Lung (tissue), 12 donors: ENCODE results near the gene PHC1. TPM values are rescaled to one million over a fixed set of nuclear protein-coding genes. Genes with fewer than 3 reads are reported as not detected.

Experiments
- ATAC-seq: fragments of 200-7000 bp; cut with Tn5 transposase; one replicate; pipeline ENCODE4 v1.9.1; 2020; ENCODE audit warnings: moderate number of reproducible peaks; ENCODE audit not compliant: insufficient read depth, low FRiP score
- DNase-seq, 3 donors: peaks; one replicate each; pipeline ENCODE4 v3.0.0-alpha.2; 2013 to 2017
- H3K27ac ChIP-seq, 2 donors: one replicate each; pipeline ENCODE4 v1.5.1; 2013; ENCODE audit warnings: mild to moderate bottlenecking in 2 of 2, moderate library complexity in 2 of 2, control low read depth in 1 of 2, inconsistent platforms in 1 of 2, low read depth in 1 of 2, low read length in 1 of 2
- H3K27me3 ChIP-seq, 3 donors: one replicate each; pipeline ENCODE4 v1.5.1; 2013; ENCODE audit warnings: low read length in 2 of 3; ENCODE audit not compliant: control insufficient read depth in 3 of 3, insufficient read depth in 3 of 3
- H3K36me3 ChIP-seq, 4 donors: one replicate each; pipeline ENCODE4 v1.5.1; 2013; ENCODE audit warnings: low read length in 4 of 4, mild to moderate bottlenecking in 1 of 4, moderate library complexity in 1 of 4; ENCODE audit not compliant: control insufficient read depth in 4 of 4, insufficient read depth in 4 of 4
- H3K4me1 ChIP-seq, 5 donors: one replicate each; pipeline ENCODE4 v1.5.1; 2013; ENCODE audit warnings: low read length in 5 of 5, mild to moderate bottlenecking in 2 of 5, moderate library complexity in 1 of 5; ENCODE audit not compliant: control insufficient read depth in 5 of 5, insufficient read depth in 5 of 5
- H3K4me3 ChIP-seq: one replicate; pipeline ENCODE4 v1.5.1; 2013; ENCODE audit warnings: mild to moderate bottlenecking, control low read depth, moderate library complexity
- H3K9ac ChIP-seq, 2 donors: one replicate each; pipeline ENCODE4 v1.5.1; 2013; ENCODE audit warnings: low read length in 2 of 2, control low read depth in 1 of 2; ENCODE audit not compliant: insufficient read depth in 1 of 2
- H3K9me3 ChIP-seq, 4 donors: one replicate each; pipeline ENCODE4 v1.5.1; 2013; ENCODE audit warnings: low read length in 3 of 4, mild to moderate bottlenecking in 1 of 4, moderate library complexity in 1 of 4; ENCODE audit not compliant: control insufficient read depth in 4 of 4, insufficient read depth in 3 of 4
- CTCF ChIP-seq: IDR thresholded peaks from 2 replicates; pipeline ENCODE4 v1.5.1; 2012; ENCODE audit warnings: mild to moderate bottlenecking; ENCODE audit errors: control extremely low read depth, extremely low read depth
- WGBS, 2 donors: extraction: QIAGEN DNeasy Blood & Tissue Kit; methylation state at CpG; one replicate each; pipeline ENCODE4 v1.1.7; 2013; 5-methylcytosine and 5-hydroxymethylcytosine counted together
- polyA plus RNA-seq, 2 donors: library from polyadenylated mRNA; stranded (reverse); fragments of 200-250 nt; gene quantifications; one replicate each; pipeline ENCODE4 v1.2.1, GENCODE V29; 2013
- total RNA-seq, 2 donors: library from RNA; depleted of rRNA in 1 of 2; stranded (reverse); fragments of >200 nt in 1 of 2; gene quantifications; one replicate each; pipeline ENCODE4 v1.2.1, GENCODE V29; 2014 to 2021
- donor health status: control.
- donor health status: control.
- donor health status: Bipolar disorder and iron deficiency.
- donor health status: healthy.
- donor health status: DM: yes; HTN: yes; CAD: no.

PHC1 gene
- total and polyA plus RNA-seq, 4 donors, result 17.4 to 63.5 (median 29.4) TPM

- no peaks in the 10 kb centered on the region for H3K27me3 ChIP-seq
- peak within 1 kb of the TSS; percentile 71 for H3K4me3 ChIP-seq
- peaks cover 0 to 14% (median 2%) of the 10 kb centered on the region in 5 donors for H3K4me1 ChIP-seq
- peaks cover 7 to 10% (median 9%) of the 10 kb centered on the region in 4 donors for H3K36me3 ChIP-seq
- TF ChIP-seq CTCF, result peak; percentile 47
- peaks cover 0 to 4% (median 0%) of the 10 kb centered on the region in 4 donors for H3K9me3 ChIP-seq
- H3K9ac ChIP-seq, result peak within 1 kb of the TSS; percentile 85 to 98
- DNase-seq (peak; percentile 95 to 98 (median 98)), ATAC-seq (peak; percentile 94)
- 0 to 1% methylated on average over 66 of the region's 66 CpGs for WGBS, 2 donors
- H3K27ac ChIP-seq, result peak within 1 kb of the TSS; percentile 97 to 98
These were observed 35.3 kb downstream of the PHC1 start, which contains the start of gene M6PR for GRCh38 chr12:8949342-8950220. Gene M6PR, minus strand, starts transcription at chr12:8949645. Its CDS starts 3,241 bp downstream, at chr12:8946404.

GRCh38 chr12:8950221-8950527, 35.9 kb downstream of the PHC1 start:
- H3K36me3 ChIP-seq, result peaks cover 3 to 7% (median 5%) of the 10 kb centered on the region in 4 donors
- ATAC-seq, result no peak
- H3K4me1 ChIP-seq, result peaks cover 0 to 14% (median 2%) of the 10 kb centered on the region in 5 donors
- peak overlapping the region; percentile 27 to 98 for H3K9ac ChIP-seq
- TF ChIP-seq CTCF, result no peak
- no peaks in the 10 kb centered on the region for H3K27me3 ChIP-seq
- peak overlapping the region; percentile 97 to 98 for H3K27ac ChIP-seq
- peak overlapping the region; percentile 71 for H3K4me3 ChIP-seq
- 0% methylated on average over 7 of the region's 7 CpGs for WGBS, 2 donors
- peaks cover 0 to 4% (median 0%) of the 10 kb centered on the region in 4 donors for H3K9me3 ChIP-seq
- DNase-seq, result no peak

DNA sequence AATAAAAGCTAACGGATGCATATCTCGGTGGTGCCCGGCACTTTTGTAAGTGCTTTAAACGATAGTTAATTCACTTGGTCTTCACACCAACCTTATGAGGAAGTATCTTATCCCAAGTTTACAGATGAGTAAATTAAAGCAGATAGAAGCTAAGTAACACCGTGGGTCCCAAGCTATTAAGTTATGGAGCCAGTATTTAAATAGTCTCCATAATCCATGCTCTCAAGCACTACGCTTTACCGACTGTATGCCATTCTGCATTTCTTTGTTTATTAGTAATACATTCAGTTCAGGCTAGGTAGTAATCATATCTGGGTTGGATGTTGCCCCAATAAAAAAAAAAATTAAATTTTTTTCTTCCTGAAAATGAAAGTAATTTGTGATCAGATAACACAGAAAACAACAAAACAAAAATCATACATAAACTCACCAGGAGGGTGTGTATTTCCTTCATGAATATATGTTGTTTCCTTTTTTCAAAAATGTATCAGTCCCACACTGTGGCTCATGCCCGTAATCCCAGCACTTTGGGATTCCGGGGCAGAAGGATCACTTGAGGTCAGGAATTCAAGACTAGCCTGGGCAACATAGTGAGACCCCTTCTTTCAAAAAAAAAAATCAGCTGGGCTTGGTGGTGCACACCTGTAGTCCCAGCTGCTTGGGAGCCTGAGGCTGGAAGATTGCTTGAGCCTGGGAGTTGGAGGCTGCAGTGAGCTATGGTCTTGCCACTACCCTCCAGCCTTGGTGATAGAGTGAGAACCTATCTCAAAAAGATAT, 36.6 kb downstream of the PHC1 start:
- Histone ChIP-seq H3K9me3 (peaks cover 0 to 5% (median 0%) of the 10 kb centered on the region in 4 donors), H3K27ac (peak overlapping the region in 1 of 2 donors; percentile 98), H3K36me3 (peaks cover 0 to 2% (median under 1%) of the 10 kb centered on the region in 4 donors), H3K9ac (peak overlapping the region; percentile 27 to 98), H3K4me3 (peak overlapping the region; percentile 71), H3K27me3 (no peaks in the 10 kb centered on the region), H3K4me1 (peaks cover 0 to 14% (median 2%) of the 10 kb centered on the region in 5 donors)
- TF ChIP-seq CTCF, result no peak
- 7 to 9% methylated on average over 9 of the region's 9 CpGs for WGBS, 2 donors
- DNase-seq, result peak; percentile 17 to 54 (median 52)
- ATAC-seq, result no peak
